Heart left ventricle (tissue), 16 donors: ENCODE results near the gene FABP2. TPM values are rescaled to one million over a fixed set of nuclear protein-coding genes. Genes with fewer than 3 reads are reported as not detected.

Experiments used
- ATAC-seq, 4 donors: fragments of 200-7000 bp; cut with Tn5 transposase; one replicate each; pipeline ENCODE4 v1.9.1; 2020 to 2022; ENCODE audit warnings: moderate library complexity in 4 of 4, mild to moderate bottlenecking in 3 of 4, moderate number of reproducible peaks in 1 of 4
- DNase-seq, 5 donors: peaks; one replicate each; pipeline ENCODE4 v3.0.0-alpha.2; 2020
- H3K27ac ChIP-seq, 12 donors: fragments of 200-600 bp; sonication (generic) in 4 of 12; one replicate each; pipeline versions ENCODE4 v1.5.0 to v1.8.0; 2016 to 2022; ENCODE audit warnings: mild to moderate bottlenecking in 2 of 12
- H3K27me3 ChIP-seq, 9 donors: fragments of 200-600 bp; sonication (generic) in 2 of 9; one replicate each; pipeline versions ENCODE4 v1.5.1 to v1.8.0; 2016 to 2022; ENCODE audit warnings: mild to moderate bottlenecking in 3 of 9
- H3K36me3 ChIP-seq, 9 donors: fragments of 200-600 bp; sonication (generic) in 2 of 9; one replicate each; pipeline versions ENCODE4 v1.5.0 to v1.8.0; 2018 to 2022; ENCODE audit warnings: mild to moderate bottlenecking in 2 of 9
- H3K4me1 ChIP-seq, 12 donors: fragments of 200-600 bp; sonication (generic) in 4 of 12; one replicate each; pipeline versions ENCODE4 v1.5.0 to v1.8.0; 2016 to 2022; ENCODE audit warnings: mild to moderate bottlenecking in 3 of 12
- H3K4me3 ChIP-seq, 12 donors: fragments of 200-600 bp; sonication (generic) in 4 of 12; one replicate each; pipeline versions ENCODE4 v1.5.0 to v1.8.0; 2017 to 2022; ENCODE audit warnings: mild to moderate bottlenecking in 9 of 12, moderate library complexity in 4 of 12
- H3K9me3 ChIP-seq, 12 donors: fragments of 200-600 bp; sonication (generic) in 4 of 12; one replicate each; pipeline versions ENCODE4 v1.5.0 to v1.8.0; 2016 to 2022; ENCODE audit warnings: mild to moderate bottlenecking in 1 of 12
- POLR2A ChIP-seq, 2 donors: fragments of 450-650 bp; IDR thresholded peaks; one replicate each; pipeline ENCODE4 v1.6.1; 2017; ENCODE audit warnings: antibody characterized with exemption in 2 of 2, mild to moderate bottlenecking in 2 of 2, moderate library complexity in 2 of 2
- WGBS, 4 donors: extraction: QIAGEN DNeasy Blood & Tissue Kit in 2 of 4; methylation state at CpG; one replicate each; pipeline versions ENCODE4 v1.1.5 to v1.1.7; 2013 to 2018; 5-methylcytosine and 5-hydroxymethylcytosine counted together
- intact Hi-C, 10 donors: fragments of 100-400 bp; cut with DNase I; formaldehyde crosslinking; loops; one replicate each; pipeline versions ENCODE4 v1.11.1 to v1.14.2; 2022
- polyA plus RNA-seq, 2 donors: library from polyadenylated mRNA; stranded (reverse); fragments of 200-250 nt; gene quantifications; one replicate each; pipeline ENCODE4 v1.2.3, GENCODE V29; 2013
- total RNA-seq, 9 donors: library from RNA; depleted of rRNA in 2 of 9; stranded (reverse); fragments of >200 nt in 2 of 9; fragmentation: NEBNext Ultra II Directional in 3 of 9; extraction: Animal tissue kit (Norgen Biotek cat#: 25700) in 3 of 9; gene quantifications; one replicate each; pipeline versions ENCODE4 v1.1.0 to v1.2.4, GENCODE V29; 2016 to 2023
- TF ChIP-seq, protein P1 (sequence below), 12 donors: fragments of 200-600 bp; sonication (generic) in 4 of 12; IDR thresholded peaks; one replicate each; pipeline versions ENCODE4 v1.5.0 to v1.8.0; 2018 to 2022; ENCODE audit warnings: antibody characterized with exemption in 12 of 12, mild to moderate bottlenecking in 5 of 12
- donor health status: ischemic (EF 13 %, LVEDD 7.1; RV severe dilation, severe dysfunction).
- donor health status: healthy with polysubstance abuse.
- donor health status: DM: no; HTN: yes; CAD: no.
- donor health status: DM: no; HTN: no; CAD: no.
- donor health status: ischemic (EF 25% LVEDD 6.9; RV normal size, moderate dysfunction).
- donor health status: ischemic (EF 25% LVEDD 5.7; RV mildly dilated, moderate dysfunction).
- donor health status: healthy.
- donor health status: DM: yes; HTN: yes; CAD: no.
- donor health status: ischemic (EF 35%, LVEDD 5.7; RV mildly dilated, moderate dysfunction).
- donor health status: nonischemic (EF 11% LVEDD 7.7; RV severe dilation, severe dysfunction).
- donor health status: DM: yes; HTN: yes; CAD: no.
- donor health status: PGD.
- donor health status: ischemic (EF 29% LVEDD 5.4; RV normal size, mild dysfunction).
- donor health status: nonischemic (EF 23%, LVEDD 6.1; RV moderate dilation, normal function).

The FABP2 gene
- total and polyA plus RNA-seq, 11 donors: 0.15 to 2.9 (median 1.8) TPM; not detected in 7

DNA sequence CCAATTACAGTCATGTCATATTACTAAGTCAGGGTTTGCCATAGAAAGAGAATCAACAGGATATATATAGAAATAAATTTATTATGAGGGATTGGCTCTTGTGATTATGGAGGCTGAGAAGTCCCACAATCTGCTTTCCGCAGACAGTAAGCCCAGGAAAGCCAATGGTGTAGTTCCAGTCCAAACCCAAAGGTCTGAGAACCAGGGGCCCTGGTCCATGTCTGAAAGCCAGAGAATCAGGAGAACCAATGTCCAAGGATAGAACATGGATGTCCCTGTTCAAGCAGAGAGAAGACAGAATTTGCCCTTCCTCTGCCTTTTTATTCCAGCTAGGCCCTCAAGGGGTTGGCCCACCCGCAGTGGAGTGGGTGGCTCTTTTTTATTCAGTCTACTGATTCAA, 25.6 kb downstream of the FABP2 start:
- intact Hi-C loops: loop anchor here in 1 of 10 donors (10.0 kb wide), 1 partner anchor 412 kb away; the partner anchor contains the start of gene SYNPO2
- Histone ChIP-seq H3K36me3 (peaks cover 0 to 73% (median 43%) of the 10 kb centered on the region in 9 donors), H3K4me1 (peaks cover 6 to 43% (median 25%) of the 10 kb centered on the region in 12 donors), H3K27ac (no peak overlapping the region), H3K27me3 (no peaks in the 10 kb centered on the region), H3K9me3 (no peaks in the 10 kb centered on the region), H3K4me3 (no peak overlapping the region)
- DNase-seq (no peak), ATAC-seq (no peak)
- WGBS, 4 donors: 94 to 100% (median 96%) methylated on average over 2 of the region's 2 CpGs
- TF ChIP-seq, protein P1, sequence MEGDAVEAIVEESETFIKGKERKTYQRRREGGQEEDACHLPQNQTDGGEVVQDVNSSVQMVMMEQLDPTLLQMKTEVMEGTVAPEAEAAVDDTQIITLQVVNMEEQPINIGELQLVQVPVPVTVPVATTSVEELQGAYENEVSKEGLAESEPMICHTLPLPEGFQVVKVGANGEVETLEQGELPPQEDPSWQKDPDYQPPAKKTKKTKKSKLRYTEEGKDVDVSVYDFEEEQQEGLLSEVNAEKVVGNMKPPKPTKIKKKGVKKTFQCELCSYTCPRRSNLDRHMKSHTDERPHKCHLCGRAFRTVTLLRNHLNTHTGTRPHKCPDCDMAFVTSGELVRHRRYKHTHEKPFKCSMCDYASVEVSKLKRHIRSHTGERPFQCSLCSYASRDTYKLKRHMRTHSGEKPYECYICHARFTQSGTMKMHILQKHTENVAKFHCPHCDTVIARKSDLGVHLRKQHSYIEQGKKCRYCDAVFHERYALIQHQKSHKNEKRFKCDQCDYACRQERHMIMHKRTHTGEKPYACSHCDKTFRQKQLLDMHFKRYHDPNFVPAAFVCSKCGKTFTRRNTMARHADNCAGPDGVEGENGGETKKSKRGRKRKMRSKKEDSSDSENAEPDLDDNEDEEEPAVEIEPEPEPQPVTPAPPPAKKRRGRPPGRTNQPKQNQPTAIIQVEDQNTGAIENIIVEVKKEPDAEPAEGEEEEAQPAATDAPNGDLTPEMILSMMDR (IDR thresholded peaks at IDR 0.05): no peak
- TF ChIP-seq POLR2A (IDR thresholded peaks at IDR 0.05): no peak

DNA sequence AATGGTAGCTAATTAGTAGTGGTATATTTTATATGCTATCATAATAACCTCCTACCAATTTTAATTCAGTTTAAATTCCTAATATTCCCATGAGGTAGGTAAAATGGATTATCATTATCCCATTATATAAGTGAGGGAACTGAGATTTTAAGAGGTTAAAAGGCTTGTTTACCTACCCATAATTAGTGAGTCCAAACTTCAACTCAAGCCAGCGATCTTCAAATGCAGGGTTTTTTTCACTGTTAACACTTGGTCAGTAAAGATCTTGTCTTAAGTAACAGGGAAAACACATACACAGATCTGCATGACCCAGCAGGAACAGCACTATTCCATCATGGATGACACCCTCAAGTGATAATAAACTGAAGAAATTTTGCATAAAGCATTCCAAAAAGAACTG, 31.3 kb downstream of the FABP2 start:
- Histone ChIP-seq H3K27me3 (no peaks in the 10 kb centered on the region), H3K27ac (no peak overlapping the region), H3K36me3 (peaks cover 0 to 62% (median 15%) of the 10 kb centered on the region in 9 donors), H3K9me3 (no peaks in the 10 kb centered on the region), H3K4me3 (no peak overlapping the region), H3K4me1 (peaks cover 0 to 13% (median 10%) of the 10 kb centered on the region in 12 donors)
- ATAC-seq: no peak
- intact Hi-C loops: loop anchor here in 1 of 10 donors (10.0 kb wide), 1 partner anchor 406 kb away; the partner anchor contains the start of gene SYNPO2
- TF ChIP-seq POLR2A (IDR thresholded peaks at IDR 0.05): no peak
- TF ChIP-seq, protein P1 (IDR thresholded peaks at IDR 0.05): no peak
- WGBS, 4 donors: 83 to 95% (median 92%) methylated on average over 1 of the region's 1 CpG
- no peak for DNase-seq

DNA sequence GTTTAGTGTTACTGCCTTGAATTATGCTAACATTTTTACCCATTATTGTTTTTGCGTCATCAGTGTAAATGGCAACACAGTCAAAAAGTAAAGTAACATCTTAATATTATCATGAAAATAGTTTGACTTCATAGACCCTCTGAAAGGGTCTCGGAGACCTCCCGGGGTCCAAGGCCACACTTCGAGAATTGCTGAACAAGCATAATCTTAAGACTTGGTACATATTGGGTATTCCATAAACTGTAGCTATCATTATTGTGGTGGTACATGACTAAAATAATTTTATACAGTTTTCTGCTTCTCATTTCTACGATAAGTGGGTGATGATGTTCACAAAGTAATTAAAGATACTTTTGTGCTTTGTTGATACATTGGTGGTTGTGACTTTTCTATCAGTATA, 32.6 kb downstream of the FABP2 start:
- TF ChIP-seq, protein P1 (IDR thresholded peaks at IDR 0.05): no peak
- no peak for TF ChIP-seq POLR2A (IDR thresholded peaks at IDR 0.05)
- ATAC-seq (no peak), DNase-seq (no peak)
- 96 to 98% (median 97%) methylated on average over 5 of the region's 5 CpGs for WGBS, 4 donors
- H3K4me3 ChIP-seq: no peak overlapping the region
- H3K36me3 ChIP-seq: peaks cover 0 to 52% (median 15%) of the 10 kb centered on the region in 9 donors
- peaks cover 3 to 26% (median 16%) of the 10 kb centered on the region in 12 donors for H3K4me1 ChIP-seq
- H3K9me3 ChIP-seq: no peaks in the 10 kb centered on the region
- H3K27me3 ChIP-seq: no peaks in the 10 kb centered on the region
- no peak overlapping the region for H3K27ac ChIP-seq
- intact Hi-C loops: loop anchor here in 9 of 10 donors (2.0 to 10.0 kb wide), 13 partner anchors 75 to 545 kb away; partner anchors contain the start of gene USP53 (in 1 of the 9)

DNA sequence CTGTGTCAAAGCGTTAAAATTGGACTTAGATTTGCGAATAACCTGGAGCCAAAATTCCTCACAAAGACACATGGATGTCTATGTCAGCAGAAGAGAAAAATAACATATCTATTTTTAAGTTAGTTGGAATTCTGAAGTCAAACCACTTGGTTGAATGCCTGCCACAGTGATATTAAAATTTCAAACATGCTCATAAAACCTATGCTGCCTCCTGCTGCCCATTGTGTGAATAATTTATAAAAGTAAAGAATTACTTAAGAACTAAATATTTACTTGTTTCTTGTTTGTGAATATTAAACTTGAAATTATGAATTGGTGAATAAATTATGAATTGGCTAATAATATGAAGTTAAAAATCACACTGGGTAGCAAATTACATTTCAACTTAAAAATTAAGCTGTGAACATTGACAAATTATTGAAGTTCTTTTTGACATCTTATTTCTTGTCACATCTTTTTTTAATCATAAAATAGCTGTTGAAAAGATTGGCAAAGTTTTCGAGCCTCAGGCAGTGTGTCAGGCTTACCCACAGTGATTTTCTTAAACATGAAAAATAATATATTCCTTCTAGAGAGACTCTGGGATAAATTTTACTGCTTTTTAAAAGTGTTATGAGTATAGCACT, 35.4 kb downstream of the FABP2 start:
- Histone ChIP-seq H3K4me1 (peaks cover 3 to 47% (median 20%) of the 10 kb centered on the region in 12 donors), H3K36me3 (peaks cover 0 to 28% (median 4%) of the 10 kb centered on the region in 9 donors), H3K9me3 (no peaks in the 10 kb centered on the region), H3K4me3 (no peak overlapping the region), H3K27ac (peak overlapping the region in 9 of 12 donors; percentile 18 to 72 (median 50)), H3K27me3 (no peaks in the 10 kb centered on the region)
- intact Hi-C loops: loop anchor here in 9 of 10 donors (1.0 to 10.0 kb wide), 13 partner anchors 72 to 542 kb away; partner anchors contain the start of gene USP53 (in 1 of the 9)
- 16 to 28% (median 20%) methylated on average over 3 of the region's 3 CpGs for WGBS, 4 donors
- TF ChIP-seq, protein P1 (IDR thresholded peaks at IDR 0.05): peak; percentile 45 to 81 (median 70)
- TF ChIP-seq POLR2A (IDR thresholded peaks at IDR 0.05): no peak
- peak in 3 of 5 donors; percentile 29 to 54 (median 45) for DNase-seq
- peak; percentile 35 to 77 (median 62) for ATAC-seq
